ENCODE results near the gene PRR29.
"Not testable (repeated sequence)": the region's sequence is repeated elsewhere in the genome, so short reads cannot be mapped to it uniquely, and the experiment has no call there.

- TF ChIP-seq CTCF (IDR thresholded peaks at IDR 0.05; ENCODE audit: insufficient read depth, low read length); REST (IDR thresholded peaks at IDR 0.05; ENCODE audit: insufficient replicate concordance, low read depth); GABPA (IDR thresholded peaks at IDR 0.05; ENCODE audit: low read depth): not testable (repeated sequence)
These were observed 21.4 kb downstream of the PRR29 start for GRCh38 chr17:64019551-64019961.

Data from HL-60 (cell line).